GM12878 (cell line): Measurements from ENCODE around the gene SRA1. TPM values are rescaled to one million over a fixed set of nuclear protein-coding genes. Genes with fewer than 3 reads are reported as not detected.
A peak's percentile ranks its signal among the peaks of the same experiment; 100 is the strongest.

Experiments
- ATF3 ChIP-seq: IDR thresholded peaks from 2 replicates; pipeline ENCODE4 v1.6.1; 2011; ENCODE audit warnings: low read depth, mild to moderate bottlenecking, low read length, moderate library complexity, borderline replicate concordance; ENCODE audit errors: extremely low read depth
- BCL11A ChIP-seq: IDR thresholded peaks from 2 replicates; pipeline ENCODE4 v1.6.1; 2011; ENCODE audit warnings: low read depth, low read length
- CEBPB ChIP-seq, 2 experiments: fragments of 150-350 bp in 1 of 2; IDR thresholded peaks; 2 replicates each; pipeline ENCODE4 v1.6.1; 2012 to 2014; ENCODE audit warnings: low read depth in 2 of 2, low read length in 2 of 2, borderline replicate concordance in 1 of 2, inconsistent platforms in 1 of 2
- CREB1 ChIP-seq: IDR thresholded peaks from 2 replicates; pipeline ENCODE4 v1.6.1; 2012; ENCODE audit warnings: low read depth, mild to moderate bottlenecking, inconsistent platforms
- HDAC2 ChIP-seq: fragments of 200-600 bp; sonication (generic); IDR thresholded peaks from 2 replicates; pipeline ENCODE4 v1.6.1; 2017
- IKZF1 ChIP-seq: fragments of 450-650 bp; conservative IDR thresholded peaks from 2 replicates; pipeline ENCODE4 v1.6.1; 2017; ENCODE audit warnings: antibody characterized with exemption, mild to moderate bottlenecking
- NFIC ChIP-seq: IDR thresholded peaks from 2 replicates; pipeline ENCODE4 v1.6.1; 2012; ENCODE audit warnings: low read depth, mild to moderate bottlenecking, inconsistent platforms, low read length, moderate library complexity
- PKNOX1 ChIP-seq: fragments of 450-650 bp; IDR thresholded peaks from 2 replicates; pipeline ENCODE4 v1.6.1; 2016; ENCODE audit warnings: mild to moderate bottlenecking
- RELB ChIP-seq: fragments of 450-650 bp; IDR thresholded peaks from 2 replicates; pipeline ENCODE4 v1.6.1; 2017; ENCODE audit warnings: low read depth, mild to moderate bottlenecking, moderate library complexity
- SKIL ChIP-seq: fragments of 450-650 bp; IDR thresholded peaks from 2 replicates; pipeline ENCODE4 v1.6.1; 2017; ENCODE audit warnings: mild to moderate bottlenecking, low read depth, inconsistent platforms; ENCODE audit not compliant: poor library complexity, severe bottlenecking
- SMARCA5 ChIP-seq: fragments of 450-650 bp; IDR thresholded peaks from 2 replicates; pipeline ENCODE4 v1.6.1; 2017; ENCODE audit warnings: mild to moderate bottlenecking
- ZBTB33 ChIP-seq: fragments of 450-650 bp; IDR thresholded peaks from 2 replicates; pipeline ENCODE4 v1.6.1; 2017; ENCODE audit warnings: mild to moderate bottlenecking
- ZNF687 ChIP-seq: fragments of 450-650 bp; IDR thresholded peaks from 2 replicates; pipeline ENCODE4 v1.6.1; 2017; ENCODE audit warnings: mild to moderate bottlenecking, moderate library complexity
- polyA plus RNA-seq, 11 experiments: library from polyadenylated mRNA; depleted of rRNA in 4 of 11; unstranded in 6 of 11; stranded (reverse) in 5 of 11; fragments of >200 nt; fragmentation: Nextera tagmentation in 4 of 11; fragmentation: Illumina TruSeq in 1 of 11; extraction: Ambion mirVana in 4 of 11; extraction: Trizol in 1 of 11; gene quantifications; 1 replicate in 1 of 11; 2 replicates in 10 of 11; pipeline versions ENCODE4 v1.2.1 to v1.2.3, GENCODE V29; 2011 to 2016; ENCODE audit warnings: inconsistent platforms in 2 of 11, missing spikeins in 2 of 11, low read depth in 1 of 11
- total RNA-seq, 4 experiments: library from RNA; depleted of rRNA in 3 of 4; stranded (reverse); fragments of >200 nt in 3 of 4; fragmentation: Illumina TruSeq in 1 of 4; extraction: Trizol in 1 of 4; gene quantifications; 2 replicates each; pipeline versions ENCODE4 v1.2.1 to v1.2.3, GENCODE V29; 2013 to 2021

SRA1 gene
- total and polyA plus RNA-seq, 10 of the 15 experiments (the other 5 are each of a cell fraction or from before 2014, with no cell fraction given) = 35.3 to 127 (median 56.1) TPM

GRCh38 chr5:140569197-140569596, 11.9 kb upstream of the SRA1 start (continued):
- TF ChIP-seq RELB (peak; percentile 56), PKNOX1 (peak; percentile 64; the same call in 1 of the 2 replicates), ATF3 (no peak), NFIC (0 out of 2 replicates have a peak, but pooled peaks have one; percentile 43), CREB1 (0 out of 2 replicates have a peak, but pooled peaks have one; percentile 12), SKIL (no peak), IKZF1 (peak; percentile 23; the same call in 1 of the 2 replicates), CEBPB (IDR thresholded peaks at IDR 0.05; ENCODE audit: borderline replicate concordance in 1 of 2, low read depth in 2 of 2, low read length in 2 of 2) (no peak), ZNF687 (0 out of 2 replicates have a peak, but pooled peaks have one; percentile 30), BCL11A (no peak), SMARCA5 (no peak), ZBTB33 (no peak), HDAC2 (no peak)
